Eye (tissue), 1 donor: ENCODE results near the gene PAM.

Experiments used
- DNase-seq: peaks from one replicate; pipeline ENCODE4 v3.0.0-alpha.2; 2015

Gene PAM

GRCh38 chr5:102815540-102816332, 60.6 kb downstream of the PAM start:
- peak; percentile 32 for DNase-seq

- DNase-seq: peak; percentile 31
Observed at GRCh38 chr5:102818345-102818744, 63.2 kb downstream of the PAM start.

DNA sequence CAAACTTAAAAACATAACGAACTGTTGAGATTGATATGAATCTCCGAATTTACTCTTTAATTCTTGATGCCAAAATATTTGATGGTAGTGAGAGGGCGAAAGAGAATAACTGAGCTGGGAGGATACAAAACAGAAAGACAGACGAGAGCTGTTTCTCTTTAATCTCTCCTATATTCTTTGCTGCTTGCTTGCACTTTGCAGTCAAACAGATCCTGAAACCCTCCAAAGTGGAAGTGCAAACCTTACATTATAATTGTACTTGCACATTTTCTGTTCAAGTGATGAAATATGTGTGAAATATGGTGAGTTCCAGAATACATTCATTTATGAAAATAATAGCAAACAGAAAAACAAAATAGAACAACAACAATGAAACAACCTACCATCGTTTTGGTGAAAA, 63.8 kb downstream of the PAM start:
- DNase-seq: no peak

- DNase-seq: peak; percentile 49
Observed at GRCh38 chr5:102819634-102820033, 64.5 kb downstream of the PAM start.

DNA sequence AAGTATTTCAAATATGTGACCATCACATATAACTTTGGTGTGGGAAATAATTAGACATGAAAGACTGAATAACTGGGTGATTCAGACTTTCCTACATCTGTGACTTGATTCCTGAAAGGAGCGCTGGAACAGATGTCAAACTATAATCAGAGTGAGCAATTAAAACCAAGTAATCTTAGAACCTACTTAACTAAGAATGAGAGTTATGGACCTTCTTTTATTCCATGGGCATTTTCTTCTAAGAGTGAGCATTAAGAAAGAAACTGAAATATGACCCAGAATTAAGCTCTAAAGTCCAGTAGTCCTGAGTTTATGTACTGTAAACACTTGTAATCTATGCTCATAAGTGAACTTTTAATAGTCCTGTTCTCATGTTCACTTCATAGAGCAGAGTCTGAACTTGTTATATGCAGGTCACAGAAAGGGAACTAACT, 68.4 kb downstream of the PAM start:
- peak; percentile 47 for DNase-seq

- DNase-seq: no peak
Observed at GRCh38 chr5:102826629-102827028, 71.5 kb downstream of the PAM start.

DNA sequence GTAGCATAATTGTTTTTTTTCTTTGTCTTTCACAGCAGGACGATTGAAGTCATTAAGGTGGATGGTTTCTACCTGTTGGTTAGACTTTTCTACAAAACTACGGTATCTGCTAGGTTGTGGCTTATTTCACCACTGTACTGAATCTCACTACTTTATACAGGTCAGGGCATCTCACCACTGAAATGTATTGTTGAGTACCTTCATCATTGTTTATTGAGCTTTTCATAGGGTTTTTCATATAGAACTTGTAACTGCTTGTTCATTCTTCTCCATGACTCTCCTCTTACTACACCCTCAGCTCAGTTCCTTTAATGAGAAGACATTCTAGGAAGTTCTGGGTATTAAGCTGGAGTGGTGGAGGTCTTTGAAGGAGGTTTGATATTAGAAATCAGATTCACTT, 75.1 kb downstream of the PAM start:
- no peak for DNase-seq

DNA sequence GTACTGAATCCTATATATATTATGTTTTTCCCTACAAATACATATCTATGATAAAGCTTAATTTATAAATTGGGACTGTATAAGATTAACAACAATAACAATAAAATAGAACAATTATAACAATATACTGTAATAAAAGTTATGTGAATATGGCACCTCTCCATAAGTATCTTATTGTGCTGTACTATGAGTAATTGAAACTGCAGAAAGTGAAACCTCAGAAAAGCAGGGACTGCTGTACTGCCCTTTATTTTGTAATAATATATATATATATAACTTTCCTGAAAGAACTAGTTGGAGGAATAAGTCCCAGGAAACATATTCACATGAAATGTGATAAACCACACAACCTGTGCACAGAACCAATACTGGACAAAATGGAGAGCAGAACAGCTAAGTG, 77.3 kb downstream of the PAM start:
- no peak for DNase-seq

DNA sequence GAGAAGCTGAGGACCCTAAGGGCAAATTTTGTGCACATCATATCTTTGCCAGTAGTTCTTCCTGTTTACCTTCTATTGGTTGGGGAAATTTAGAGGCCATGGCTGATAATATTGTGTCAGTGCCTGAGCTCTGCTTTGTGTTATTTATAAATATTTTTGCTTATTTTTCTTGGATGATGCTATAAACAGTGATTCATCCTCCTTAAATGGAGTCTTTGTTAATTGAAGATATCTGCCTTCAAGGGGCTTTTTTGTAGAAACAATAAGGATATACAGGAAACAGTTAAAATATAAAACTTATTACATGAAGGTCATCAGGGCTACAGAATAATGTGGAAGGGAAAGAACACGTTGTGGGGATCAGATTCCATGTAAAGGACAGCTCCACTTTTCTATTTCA, 78.0 kb downstream of the PAM start:
- no peak for DNase-seq

DNA sequence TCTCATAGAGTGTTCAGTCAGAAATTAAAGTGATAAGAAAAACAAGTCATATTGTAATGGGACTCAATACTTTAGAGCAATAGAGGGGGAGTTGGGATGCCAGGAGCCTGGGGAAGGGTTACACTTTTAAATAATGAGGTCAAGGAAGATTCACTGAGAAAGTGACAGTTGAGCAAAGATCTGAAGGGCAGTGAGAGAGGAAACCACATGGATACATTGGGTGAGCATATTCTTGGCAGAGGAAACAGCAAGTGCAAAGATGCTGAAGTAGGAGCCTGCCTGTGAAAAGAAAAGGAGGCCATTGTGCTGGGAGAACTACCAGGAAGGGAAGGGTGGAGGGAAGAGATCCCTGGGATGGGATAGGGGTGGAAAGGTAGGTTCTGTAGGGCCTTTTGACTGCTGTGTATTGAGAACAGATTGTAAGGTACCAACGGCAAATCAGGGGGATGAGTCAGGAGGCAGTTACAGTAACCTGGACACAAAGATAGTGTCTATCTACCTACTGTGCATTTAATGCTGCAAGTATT, 79.4 kb downstream of the PAM start:
- DNase-seq: no peak

GRCh38 chr5:102835717-102836116, 80.6 kb downstream of the PAM start:
- DNase-seq: no peak

DNA sequence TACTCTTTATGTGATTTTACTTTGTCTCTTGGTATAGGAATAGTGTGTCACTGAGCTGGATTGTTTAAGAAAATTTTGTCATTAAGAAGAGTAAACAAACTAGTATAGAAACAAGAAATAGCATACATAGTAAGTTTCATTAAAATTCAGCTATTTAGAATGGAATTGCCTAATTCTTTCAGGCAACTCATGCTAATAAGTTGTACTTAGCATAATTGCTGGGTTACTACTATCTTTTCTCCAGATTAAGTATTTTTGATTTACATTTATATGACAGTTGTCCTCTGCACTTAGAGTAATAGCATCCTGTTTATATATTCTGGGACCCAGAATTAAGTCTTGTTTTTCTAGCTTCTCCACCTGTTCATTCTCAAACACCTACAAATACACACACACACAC, 85.9 kb downstream of the PAM start:
- DNase-seq: no peak

GRCh38 chr5:102843997-102844396, 88.9 kb downstream of the PAM start:
- DNase-seq: no peak

GRCh38 chr5:102845041-102845440, 89.9 kb downstream of the PAM start:
- no peak for DNase-seq

DNA sequence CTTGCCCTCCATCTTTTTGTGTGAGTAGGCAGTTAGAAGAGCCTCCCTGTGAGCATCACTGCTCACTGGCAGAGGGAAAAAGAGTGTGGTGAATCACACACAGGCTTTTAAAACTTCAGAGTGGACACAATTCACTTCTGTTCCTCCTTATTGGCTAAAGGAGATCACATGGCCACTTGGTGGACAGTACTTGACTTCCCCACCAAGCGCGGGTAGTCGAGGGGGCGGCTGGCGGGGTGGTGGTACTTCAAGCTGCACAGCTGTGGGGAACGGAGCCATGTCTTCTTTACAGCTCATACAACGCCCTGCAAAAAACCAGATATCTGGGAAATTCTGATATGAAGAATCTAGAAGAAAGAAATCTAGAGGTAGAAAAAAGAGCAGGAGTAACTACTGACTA, 95.4 kb downstream of the PAM start:
- no peak for DNase-seq

- DNase-seq: no peak
Observed at GRCh38 chr5:102853680-102854079, 98.6 kb downstream of the PAM start.

DNA sequence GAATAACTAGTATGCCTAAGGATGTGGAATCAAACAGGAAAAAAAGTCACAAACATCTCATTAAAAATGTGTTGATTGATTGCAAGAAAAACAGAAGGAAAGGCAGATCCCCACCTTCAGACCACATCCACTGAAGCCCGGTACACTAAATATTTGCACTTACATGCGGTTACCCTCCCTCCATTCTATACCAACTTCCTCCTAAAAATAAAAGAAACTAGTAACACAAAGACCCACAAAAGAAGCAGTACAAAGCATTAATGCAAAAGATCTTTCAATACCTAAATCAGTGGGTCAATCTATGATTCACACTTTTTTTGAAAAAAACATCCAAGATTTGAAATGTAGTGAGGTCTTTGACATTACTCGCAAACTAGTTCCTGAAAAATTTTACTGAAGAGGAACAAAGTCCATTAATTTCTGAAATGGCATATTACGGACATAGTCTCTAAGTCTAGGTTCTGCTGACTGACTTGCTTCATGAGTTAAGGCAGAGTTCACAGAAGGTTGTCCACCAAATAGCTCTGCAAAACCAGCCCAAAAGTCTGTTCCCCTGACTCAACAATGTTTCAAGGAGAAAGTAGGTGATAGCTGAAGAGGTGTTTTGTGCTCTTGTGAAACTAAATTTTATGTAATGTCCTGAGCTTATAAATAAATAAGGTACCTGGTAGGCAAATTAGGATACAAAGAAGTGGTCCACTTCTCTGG, 100.7 kb downstream of the PAM start:
- DNase-seq: no peak

DNA sequence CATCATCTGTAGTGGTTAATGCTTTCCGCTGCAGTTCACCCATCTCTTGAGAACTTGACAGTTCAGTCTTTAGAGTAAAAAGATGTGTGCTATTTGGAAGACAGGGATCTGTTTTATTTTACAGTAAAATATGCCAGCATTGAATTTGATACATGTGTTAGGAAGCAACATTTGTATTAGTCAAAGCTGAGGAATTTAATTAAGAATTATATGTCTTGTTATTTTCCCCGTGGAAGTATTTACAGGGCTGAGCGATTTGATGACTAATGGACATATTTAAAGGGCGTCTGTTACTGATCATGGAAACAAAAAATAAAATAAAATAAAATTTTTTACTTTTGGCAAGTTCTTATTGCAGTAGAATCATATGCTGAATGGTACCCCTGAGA, 101.3 kb downstream of the PAM start:
- peak; percentile 49 for DNase-seq

DNA sequence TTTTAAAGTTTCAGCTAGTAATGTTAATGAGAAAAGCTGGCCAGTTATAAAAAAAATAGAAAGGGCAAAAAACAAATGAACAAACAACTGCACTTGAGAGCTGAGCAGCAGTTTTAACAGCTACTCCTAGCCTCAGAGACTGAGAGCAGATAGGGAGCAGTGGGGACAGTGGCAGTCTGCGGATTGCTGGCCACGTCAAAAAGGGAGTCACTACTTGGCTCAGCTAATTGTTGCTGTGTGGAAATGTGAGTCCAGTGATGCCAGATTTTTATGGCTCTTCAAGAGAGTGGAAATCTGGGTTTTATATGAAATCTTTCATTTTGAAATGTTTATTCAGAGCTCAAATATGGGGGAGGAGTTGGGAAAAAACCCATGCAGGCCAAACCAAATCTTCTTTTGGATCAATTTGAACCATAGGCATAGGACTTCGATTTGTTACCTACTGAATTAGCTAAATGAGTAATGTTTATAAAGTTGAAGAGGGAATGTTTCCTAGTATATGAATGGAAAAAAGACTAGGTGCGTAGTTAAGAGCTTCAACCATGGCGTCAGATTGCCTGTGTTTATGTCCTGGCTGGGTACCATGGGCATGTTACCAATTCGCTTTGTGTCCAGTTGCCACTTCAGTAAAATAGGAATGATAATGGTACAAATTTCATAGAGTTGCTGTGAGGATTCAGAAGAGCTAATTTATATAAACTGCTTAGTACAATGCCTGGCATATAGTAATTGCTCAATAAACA, 102.1 kb downstream of the PAM start:
- no peak for DNase-seq

GRCh38 chr5:102858221-102858620, 103.1 kb downstream of the PAM start:
- DNase-seq: no peak

DNA sequence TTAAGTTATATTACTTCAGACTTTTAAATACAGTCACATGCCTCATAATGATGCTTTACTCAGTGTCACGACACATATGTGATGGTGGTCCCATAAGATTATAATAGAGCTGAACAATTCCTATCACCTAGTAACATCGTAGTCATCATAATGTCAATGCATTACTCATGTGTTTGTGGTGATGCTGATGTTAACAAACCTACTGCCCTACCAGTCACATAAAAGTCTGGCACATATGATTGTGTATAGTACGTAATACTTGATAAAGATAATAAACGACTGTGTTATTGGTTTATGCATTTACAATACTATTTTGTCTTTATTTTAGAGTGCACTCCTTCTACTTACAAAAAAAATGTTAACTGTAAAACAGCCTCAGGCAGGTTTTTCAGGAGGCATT, 103.7 kb downstream of the PAM start:
- no peak for DNase-seq

DNA sequence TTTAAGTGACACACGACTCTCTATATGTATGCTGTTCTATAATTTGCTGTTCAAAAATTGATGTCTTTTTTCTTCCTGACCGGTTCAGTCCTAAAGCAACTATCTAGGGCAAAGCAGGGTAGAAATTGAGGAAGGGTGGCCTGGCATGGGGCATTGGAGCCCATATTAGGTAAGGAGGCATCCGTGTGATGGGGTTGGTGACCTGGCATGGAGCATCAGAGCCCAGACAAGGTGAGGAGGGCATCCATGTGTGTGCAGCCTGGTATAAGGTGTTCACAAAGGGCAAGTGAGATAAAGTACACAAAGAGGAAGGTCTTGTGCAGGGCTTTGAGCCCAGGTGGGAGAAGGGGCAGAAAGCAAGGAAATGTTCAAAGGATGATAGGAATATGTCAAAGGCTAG, 104.9 kb downstream of the PAM start:
- DNase-seq: no peak

- DNase-seq: no peak
Observed at GRCh38 chr5:102863058-102863457, 108.0 kb downstream of the PAM start.
